ENCODE data around the gene TRIM43.
"Not testable (repeated sequence)": the region's sequence is repeated elsewhere in the genome, so short reads cannot be mapped to it uniquely, and the experiment has no call there.

Gene TRIM43

DNA sequence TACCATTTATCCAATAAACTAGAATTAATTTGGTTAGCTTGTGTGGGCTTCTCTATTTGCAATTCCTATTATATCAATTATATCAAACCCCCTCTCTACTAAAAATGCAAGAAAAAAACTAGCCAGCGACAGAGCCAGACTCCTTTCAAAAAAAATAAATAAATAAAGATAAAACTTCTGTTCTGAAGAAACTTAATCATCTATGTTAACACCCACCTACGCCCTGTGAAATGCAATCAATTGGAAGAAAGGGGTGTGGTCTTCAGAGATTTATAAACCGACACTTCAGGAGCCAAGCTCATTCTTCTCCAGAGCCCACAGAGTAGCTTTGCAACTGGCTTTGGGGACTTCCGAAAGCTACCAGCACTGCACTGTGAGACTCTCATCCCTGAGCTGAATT is at the start of gene TRIM43:
TRIM43 (plus strand) TSS at position 301 of the 400 bp plus-strand sequence. CDS start 2,023 bp downstream, outside the sequence.
- not testable (repeated sequence) for H3K4me1 ChIP-seq (ENCODE audit: low read length)

GRCh38 chr2:95551055-95551568 is 40.7 kb upstream of the TRIM43 start:
- Histone ChIP-seq H3K4me3 (ENCODE audit: low read length) (no peak overlapping the region), H3F3A (ENCODE audit: insufficient read depth, low read length) (no peaks in the 10 kb centered on the region), H3K4me1 (ENCODE audit: low read length) (no peaks in the 10 kb centered on the region), H3K79me2 (ENCODE audit: low read length) (no peaks in the 10 kb centered on the region), H3K9me3 (replicated peaks; ENCODE audit: insufficient read depth, low read length) (no peaks in the 10 kb centered on the region), H3K9me2 (replicated peaks; ENCODE audit: insufficient read depth, low read length) (no peaks in the 10 kb centered on the region), H3K27me3 (replicated peaks; ENCODE audit: insufficient read depth, low read length) (no peaks in the 10 kb centered on the region), H4K20me1 (ENCODE audit: insufficient read depth, low read length) (no peaks in the 10 kb centered on the region), H3K36me3 (replicated peaks; ENCODE audit: insufficient read depth, low read length) (no peaks in the 10 kb centered on the region), H3K9ac (ENCODE audit: low read length) (no peak overlapping the region), H3K27ac (ENCODE audit: low read length) (no peak overlapping the region), H2AFZ (ENCODE audit: low read length) (no peak overlapping the region), H3K4me2 (ENCODE audit: low read depth, low read length) (no peak overlapping the region)
- no peak for TF ChIP-seq EZH2phosphoT487 (IDR thresholded peaks at IDR 0.05; ENCODE audit: low read length)
- no peak for TF ChIP-seq EZH2 (optimal IDR thresholded peaks at IDR 0.05; ENCODE audit: low read depth, low read length)
- TF ChIP-seq, protein P1, sequence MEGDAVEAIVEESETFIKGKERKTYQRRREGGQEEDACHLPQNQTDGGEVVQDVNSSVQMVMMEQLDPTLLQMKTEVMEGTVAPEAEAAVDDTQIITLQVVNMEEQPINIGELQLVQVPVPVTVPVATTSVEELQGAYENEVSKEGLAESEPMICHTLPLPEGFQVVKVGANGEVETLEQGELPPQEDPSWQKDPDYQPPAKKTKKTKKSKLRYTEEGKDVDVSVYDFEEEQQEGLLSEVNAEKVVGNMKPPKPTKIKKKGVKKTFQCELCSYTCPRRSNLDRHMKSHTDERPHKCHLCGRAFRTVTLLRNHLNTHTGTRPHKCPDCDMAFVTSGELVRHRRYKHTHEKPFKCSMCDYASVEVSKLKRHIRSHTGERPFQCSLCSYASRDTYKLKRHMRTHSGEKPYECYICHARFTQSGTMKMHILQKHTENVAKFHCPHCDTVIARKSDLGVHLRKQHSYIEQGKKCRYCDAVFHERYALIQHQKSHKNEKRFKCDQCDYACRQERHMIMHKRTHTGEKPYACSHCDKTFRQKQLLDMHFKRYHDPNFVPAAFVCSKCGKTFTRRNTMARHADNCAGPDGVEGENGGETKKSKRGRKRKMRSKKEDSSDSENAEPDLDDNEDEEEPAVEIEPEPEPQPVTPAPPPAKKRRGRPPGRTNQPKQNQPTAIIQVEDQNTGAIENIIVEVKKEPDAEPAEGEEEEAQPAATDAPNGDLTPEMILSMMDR (IDR thresholded peaks at IDR 0.05; ENCODE audit: low read length), result no peak
- DNase-seq, result no peak

More for the DNA sequence above, at the start of gene TRIM43:
- not testable (repeated sequence) for H3K79me2 ChIP-seq (ENCODE audit: low read length); H3K36me3 ChIP-seq (replicated peaks; ENCODE audit: insufficient read depth, low read length); H4K20me1 ChIP-seq (ENCODE audit: insufficient read depth, low read length); H3K9ac ChIP-seq (ENCODE audit: low read length); H3K9me3 ChIP-seq (replicated peaks; ENCODE audit: insufficient read depth, low read length); H3K27ac ChIP-seq (ENCODE audit: low read length); H2AFZ ChIP-seq (ENCODE audit: low read length); DNase-seq; H3K4me3 ChIP-seq (ENCODE audit: low read length); H3K4me2 ChIP-seq (ENCODE audit: low read depth, low read length); H3F3A ChIP-seq (ENCODE audit: insufficient read depth, low read length); H3K27me3 ChIP-seq (replicated peaks; ENCODE audit: insufficient read depth, low read length); H3K9me2 ChIP-seq (replicated peaks; ENCODE audit: insufficient read depth, low read length)

- TF ChIP-seq EZH2phosphoT487 (IDR thresholded peaks at IDR 0.05; ENCODE audit: low read length) (no peak), EZH2 (optimal IDR thresholded peaks at IDR 0.05; ENCODE audit: low read depth, low read length) (no peak)
- TF ChIP-seq, protein P1 (IDR thresholded peaks at IDR 0.05; ENCODE audit: low read length), result no peak
- Histone ChIP-seq H3K79me2 (ENCODE audit: low read length) (no peaks in the 10 kb centered on the region), H3K27me3 (replicated peaks; ENCODE audit: insufficient read depth, low read length) (no peaks in the 10 kb centered on the region), H3K4me3 (ENCODE audit: low read length) (no peak overlapping the region), H3K36me3 (replicated peaks; ENCODE audit: insufficient read depth, low read length) (no peaks in the 10 kb centered on the region), H2AFZ (ENCODE audit: low read length) (no peak overlapping the region), H3K4me2 (ENCODE audit: low read depth, low read length) (no peak overlapping the region), H3K9me2 (replicated peaks; ENCODE audit: insufficient read depth, low read length) (no peaks in the 10 kb centered on the region), H3K9ac (ENCODE audit: low read length) (no peak overlapping the region), H3F3A (ENCODE audit: insufficient read depth, low read length) (no peaks in the 10 kb centered on the region), H3K27ac (ENCODE audit: low read length) (no peak overlapping the region), H3K9me3 (replicated peaks; ENCODE audit: insufficient read depth, low read length) (no peaks in the 10 kb centered on the region), H4K20me1 (ENCODE audit: insufficient read depth, low read length) (no peaks in the 10 kb centered on the region), H3K4me1 (ENCODE audit: low read length) (no peaks in the 10 kb centered on the region)
- no peak for DNase-seq
These were observed 38.9 kb upstream of the TRIM43 start for GRCh38 chr2:95552911-95553310.

GRCh38 chr2:95569170-95569569 is 22.6 kb upstream of the TRIM43 start:
- Histone ChIP-seq H3K4me2 (ENCODE audit: low read depth, low read length) (no peak overlapping the region), H3K27me3 (replicated peaks; ENCODE audit: insufficient read depth, low read length) (no peaks in the 10 kb centered on the region), H3K79me2 (ENCODE audit: low read length) (no peaks in the 10 kb centered on the region), H3F3A (ENCODE audit: insufficient read depth, low read length) (no peaks in the 10 kb centered on the region), H2AFZ (ENCODE audit: low read length) (no peak overlapping the region), H3K9ac (ENCODE audit: low read length) (no peak overlapping the region), H4K20me1 (ENCODE audit: insufficient read depth, low read length) (no peaks in the 10 kb centered on the region), H3K36me3 (replicated peaks; ENCODE audit: insufficient read depth, low read length) (no peaks in the 10 kb centered on the region), H3K9me3 (replicated peaks; ENCODE audit: insufficient read depth, low read length) (no peaks in the 10 kb centered on the region), H3K27ac (ENCODE audit: low read length) (no peak overlapping the region), H3K4me1 (ENCODE audit: low read length) (no peaks in the 10 kb centered on the region), H3K4me3 (ENCODE audit: low read length) (no peak overlapping the region), H3K9me2 (replicated peaks; ENCODE audit: insufficient read depth, low read length) (no peaks in the 10 kb centered on the region)
- no peak for DNase-seq
- TF ChIP-seq EZH2phosphoT487 (IDR thresholded peaks at IDR 0.05; ENCODE audit: low read length) (no peak), EZH2 (optimal IDR thresholded peaks at IDR 0.05; ENCODE audit: low read depth, low read length) (no peak)
- TF ChIP-seq, protein P1 (IDR thresholded peaks at IDR 0.05; ENCODE audit: low read length), result no peak

Measured in MM.1S (cell line).